Stomach (tissue), 4 donors: ENCODE results near the gene ADGRD1.
"Not testable (repeated sequence)": the region's sequence is repeated elsewhere in the genome, so short reads cannot be mapped to it uniquely, and the experiment has no call there.

Experiments
- EP300 ChIP-seq: sonication (generic); formaldehyde crosslinking; IDR thresholded peaks from one replicate; pipeline ENCODE4 v1.6.1; 2017; ENCODE audit warnings: antibody characterized with exemption
- POLR2A ChIP-seq, 4 donors: fragments of 450-650 bp; IDR thresholded peaks; one replicate each; pipeline ENCODE4 v1.6.1; 2016; ENCODE audit warnings: antibody characterized with exemption in 4 of 4, control low read depth in 2 of 4, mild to moderate bottlenecking in 1 of 4, moderate library complexity in 1 of 4
- POLR2AphosphoS5 ChIP-seq, 3 donors: sonication (generic); formaldehyde crosslinking; IDR thresholded peaks; one replicate each; pipeline ENCODE4 v1.6.1; 2016; ENCODE audit warnings: antibody characterized with exemption in 3 of 3
- TF ChIP-seq, protein P1 (sequence below), 7 experiments: fragments of 450-650 bp in 4 of 7; fragments of 200-600 bp in 3 of 7; sonication (generic) in 3 of 7; IDR thresholded peaks; one replicate each; pipeline ENCODE4 v1.5.1; 2016 to 2019; ENCODE audit warnings: antibody characterized with exemption in 7 of 7, control low read depth in 2 of 7, mild to moderate bottlenecking in 1 of 7

DNA sequence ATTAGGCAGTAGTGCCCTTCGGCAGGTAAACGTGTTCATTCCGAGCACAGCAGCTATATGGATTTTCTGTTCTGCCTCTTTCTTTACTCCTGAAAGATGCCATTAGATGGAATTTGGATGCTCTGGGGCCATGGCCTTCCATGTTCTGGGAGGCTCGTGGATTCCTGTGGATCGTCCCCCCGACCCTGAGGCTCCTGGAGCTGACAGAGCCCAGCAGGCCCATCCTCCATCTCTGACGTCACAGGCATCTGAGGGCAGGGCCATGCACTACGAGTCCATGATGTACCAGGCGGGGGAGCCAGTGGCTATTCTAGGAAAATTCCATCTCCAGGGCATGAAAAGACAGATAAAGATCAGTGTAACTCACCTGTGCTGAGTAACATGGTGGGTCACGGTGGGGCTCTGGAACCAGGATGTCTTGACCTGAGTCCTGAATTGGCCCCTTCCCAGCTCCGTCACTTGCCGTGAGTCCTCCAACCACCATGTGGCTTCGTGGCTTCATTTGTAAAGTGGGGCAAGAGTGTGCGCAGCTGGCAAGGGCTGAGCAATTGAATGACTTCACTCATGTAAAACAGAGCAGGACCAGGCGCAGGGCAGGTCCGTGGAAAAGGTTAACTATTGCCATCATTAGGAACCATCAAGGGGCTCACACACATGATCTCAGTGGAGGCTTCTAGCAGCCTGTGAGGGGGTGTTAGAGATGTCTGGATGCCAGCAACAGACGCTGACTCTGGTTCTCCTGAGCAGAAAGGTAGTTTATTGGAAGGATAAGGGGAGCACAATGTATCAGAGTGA is 115.4 kb downstream of the ADGRD1 start:
- TF ChIP-seq, protein P1, sequence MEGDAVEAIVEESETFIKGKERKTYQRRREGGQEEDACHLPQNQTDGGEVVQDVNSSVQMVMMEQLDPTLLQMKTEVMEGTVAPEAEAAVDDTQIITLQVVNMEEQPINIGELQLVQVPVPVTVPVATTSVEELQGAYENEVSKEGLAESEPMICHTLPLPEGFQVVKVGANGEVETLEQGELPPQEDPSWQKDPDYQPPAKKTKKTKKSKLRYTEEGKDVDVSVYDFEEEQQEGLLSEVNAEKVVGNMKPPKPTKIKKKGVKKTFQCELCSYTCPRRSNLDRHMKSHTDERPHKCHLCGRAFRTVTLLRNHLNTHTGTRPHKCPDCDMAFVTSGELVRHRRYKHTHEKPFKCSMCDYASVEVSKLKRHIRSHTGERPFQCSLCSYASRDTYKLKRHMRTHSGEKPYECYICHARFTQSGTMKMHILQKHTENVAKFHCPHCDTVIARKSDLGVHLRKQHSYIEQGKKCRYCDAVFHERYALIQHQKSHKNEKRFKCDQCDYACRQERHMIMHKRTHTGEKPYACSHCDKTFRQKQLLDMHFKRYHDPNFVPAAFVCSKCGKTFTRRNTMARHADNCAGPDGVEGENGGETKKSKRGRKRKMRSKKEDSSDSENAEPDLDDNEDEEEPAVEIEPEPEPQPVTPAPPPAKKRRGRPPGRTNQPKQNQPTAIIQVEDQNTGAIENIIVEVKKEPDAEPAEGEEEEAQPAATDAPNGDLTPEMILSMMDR (IDR thresholded peaks at IDR 0.05): not testable (repeated sequence)
- TF ChIP-seq POLR2A (IDR thresholded peaks at IDR 0.05); POLR2AphosphoS5 (IDR thresholded peaks at IDR 0.05); EP300: not testable (repeated sequence)
